GM19240 (cell line): ENCODE data around the gene FBXO7.
"Not testable (repeated sequence)": the region's sequence is repeated elsewhere in the genome, so short reads cannot be mapped to it uniquely, and the experiment has no call there.

Experiments used
- DNase-seq: peaks from one replicate; pipeline ENCODE4 v3.0.0; 2011; ENCODE audit warnings: low spot score; ENCODE audit not compliant: insufficient read length

Gene FBXO7

DNA sequence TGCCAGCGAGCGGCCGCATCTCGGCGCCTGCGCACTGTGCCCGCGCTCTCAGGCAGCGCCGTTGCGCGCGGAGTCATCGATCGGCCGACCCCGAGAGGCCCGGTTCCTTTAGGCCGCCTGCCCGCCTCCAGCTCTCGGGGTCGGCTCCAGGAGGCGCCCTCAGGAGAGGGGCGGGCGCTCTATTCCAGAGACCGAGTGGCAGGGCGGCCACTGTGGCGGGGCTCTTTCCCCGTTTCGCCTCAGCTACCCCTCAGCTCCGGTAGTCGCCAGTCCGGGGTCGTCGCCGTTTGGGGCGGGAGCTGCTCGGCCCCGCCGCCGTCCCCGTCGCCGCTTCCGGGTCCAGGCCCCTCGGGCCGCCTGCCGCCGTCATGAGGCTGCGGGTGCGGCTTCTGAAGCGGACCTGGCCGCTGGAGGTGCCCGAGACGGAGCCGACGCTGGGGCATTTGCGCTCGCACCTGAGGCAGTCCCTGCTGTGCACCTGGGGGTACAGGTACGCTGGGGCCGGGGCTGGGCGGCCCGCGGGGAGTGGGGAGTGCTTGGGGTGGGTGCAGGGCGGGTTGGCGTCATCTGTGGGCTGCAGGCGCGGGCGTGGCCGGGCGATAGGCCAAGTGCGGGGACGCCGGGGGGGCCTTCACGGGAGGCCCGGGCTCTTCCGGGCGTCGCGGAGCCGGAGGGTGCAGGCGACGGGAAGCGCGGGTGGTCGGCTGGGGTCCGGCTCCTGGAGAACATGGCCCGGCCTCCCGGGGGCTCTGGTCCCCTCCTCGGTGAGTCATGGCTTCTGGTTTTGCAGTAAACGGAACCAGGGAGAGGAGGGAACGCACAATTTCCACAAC lies at the start of gene FBXO7:
TSS of gene FBXO7 (plus strand) at position 177 of the 833 bp plus-strand sequence. CDS start at position 369, 192 bp downstream.
- DNase-seq = peak; percentile 60

DNA sequence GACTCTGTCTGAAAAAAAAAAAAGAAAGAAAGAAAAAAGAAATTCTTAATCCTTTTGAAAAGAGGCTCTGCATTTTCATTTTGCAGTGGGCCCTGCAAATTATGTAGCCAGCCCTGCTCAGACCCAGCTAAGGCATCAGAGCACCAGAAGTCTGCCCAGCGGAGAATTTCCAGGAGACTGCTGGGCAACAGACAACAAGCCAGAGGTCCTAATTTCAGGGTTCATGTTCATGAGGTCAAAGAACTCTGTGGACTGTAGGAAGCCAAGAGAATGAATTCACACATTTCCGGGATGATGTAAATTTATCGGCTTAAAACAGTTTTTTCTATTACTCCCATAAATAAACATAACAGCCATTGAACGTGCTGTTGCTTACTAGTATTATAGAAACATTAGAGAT lies 47.7 kb upstream of the FBXO7 start:
- DNase-seq = no peak

DNA sequence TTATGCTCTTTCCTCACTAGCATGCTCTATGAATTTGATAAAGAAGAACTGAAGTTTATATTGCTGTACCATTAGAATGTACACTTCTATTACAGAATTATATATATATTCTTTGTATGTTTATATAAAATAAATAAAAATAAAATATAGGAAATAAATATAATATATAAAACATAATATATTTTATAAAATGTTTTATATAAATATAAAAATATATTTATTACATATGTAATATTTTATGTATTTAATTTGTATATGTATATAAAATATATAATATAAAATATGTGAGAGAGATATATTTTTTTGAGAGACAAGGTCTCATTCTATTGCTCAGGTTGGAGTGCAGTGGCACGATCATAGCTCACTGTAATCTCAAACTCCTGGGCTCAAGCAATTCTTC lies 44.3 kb upstream of the FBXO7 start:
- no peak for DNase-seq

DNA sequence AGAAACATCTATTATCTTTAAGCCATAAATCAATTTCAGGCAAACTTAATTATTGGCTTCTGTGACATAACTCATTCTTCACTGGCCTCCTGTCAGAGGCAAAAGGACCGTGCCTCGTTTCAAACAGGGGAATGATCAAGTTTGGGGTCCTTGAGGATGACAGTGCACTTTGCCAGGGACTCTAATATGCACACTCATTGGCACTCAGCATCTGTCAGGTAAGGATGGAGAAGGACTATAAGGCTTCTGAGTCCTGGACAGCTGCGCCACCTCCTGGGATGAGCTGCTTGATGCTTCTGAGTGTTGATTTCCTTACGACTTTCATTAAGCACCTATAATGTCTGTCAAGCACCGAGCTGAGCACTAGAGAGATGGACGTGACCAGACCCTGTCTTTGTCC lies 30.5 kb upstream of the FBXO7 start:
- no peak for DNase-seq

DNA sequence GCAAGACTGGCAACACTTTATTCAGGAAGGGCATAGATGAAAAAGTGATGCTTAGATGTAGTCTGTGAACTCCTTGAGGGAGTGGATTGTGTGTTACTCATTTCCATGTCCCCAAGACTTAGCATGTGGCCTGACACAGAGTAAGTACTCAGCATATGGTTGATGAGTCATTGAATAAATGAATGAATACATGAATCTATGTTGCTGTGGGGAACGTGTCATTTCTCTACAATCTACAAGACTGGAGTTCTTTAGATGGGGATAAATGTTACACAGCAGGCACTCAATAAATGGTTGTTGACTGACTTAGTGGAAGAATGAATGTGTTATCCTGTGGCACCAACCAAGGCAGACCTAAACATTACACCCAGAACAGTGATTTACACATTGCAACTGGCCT lies 28.3 kb upstream of the FBXO7 start:
- DNase-seq = no peak

DNA sequence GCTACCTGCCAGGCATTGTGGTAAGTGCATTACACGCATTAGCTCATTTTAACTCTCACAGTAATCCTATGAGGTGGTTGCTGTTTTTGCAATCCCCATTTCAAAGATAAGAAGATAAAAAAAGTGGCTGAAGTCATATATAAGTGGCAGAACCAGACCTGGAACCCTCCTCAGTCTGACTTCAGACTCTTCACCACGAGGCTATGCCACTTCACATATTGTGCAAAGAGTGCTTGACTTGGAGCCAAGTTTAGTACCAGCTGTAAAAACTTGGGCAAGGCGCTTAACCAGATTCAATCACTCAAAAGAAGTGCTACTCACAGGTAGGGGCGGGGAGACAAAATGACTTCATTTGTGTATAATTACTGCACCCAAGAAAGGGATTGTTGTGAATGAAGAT lies 25.6 kb upstream of the FBXO7 start:
- no peak for DNase-seq

DNA sequence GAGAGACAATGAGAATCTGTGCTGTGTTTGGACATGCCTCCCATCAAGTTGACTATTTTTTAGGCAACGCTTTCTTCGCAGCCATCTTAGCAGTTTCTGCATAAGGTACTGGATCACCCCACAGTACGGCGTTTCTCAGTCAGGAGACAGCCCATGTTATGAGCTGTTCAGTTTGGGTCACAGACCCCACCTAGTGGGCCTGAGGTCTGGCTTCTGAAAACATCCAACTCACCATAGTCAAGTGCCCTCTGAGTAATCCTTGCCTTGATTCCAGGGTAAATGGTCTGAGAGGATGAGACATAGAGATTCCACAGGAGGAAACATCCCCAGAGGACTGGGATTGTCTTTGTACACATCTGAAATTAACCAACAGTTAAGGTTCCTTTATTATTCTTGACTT lies 17.6 kb upstream of the FBXO7 start:
- no peak for DNase-seq

DNA sequence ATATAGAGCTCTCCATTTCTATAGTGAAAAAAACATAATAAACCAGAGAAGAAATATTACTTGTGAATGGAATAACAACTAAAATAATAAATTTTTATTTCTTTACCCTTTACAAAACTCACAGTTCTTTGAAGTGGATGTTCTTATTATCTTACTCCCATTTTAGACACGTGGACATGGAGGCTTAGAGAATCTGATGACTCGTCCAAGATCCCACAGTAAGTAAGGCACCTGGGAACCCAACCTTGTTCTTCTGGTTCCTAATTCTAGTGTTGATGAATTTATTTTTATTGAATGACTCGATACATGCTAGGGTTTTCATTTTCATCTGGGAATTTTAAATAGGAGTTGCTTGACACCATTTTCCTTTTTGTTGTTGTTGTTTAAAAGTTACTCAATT lies 12.2 kb upstream of the FBXO7 start:
- no peak for DNase-seq

DNA sequence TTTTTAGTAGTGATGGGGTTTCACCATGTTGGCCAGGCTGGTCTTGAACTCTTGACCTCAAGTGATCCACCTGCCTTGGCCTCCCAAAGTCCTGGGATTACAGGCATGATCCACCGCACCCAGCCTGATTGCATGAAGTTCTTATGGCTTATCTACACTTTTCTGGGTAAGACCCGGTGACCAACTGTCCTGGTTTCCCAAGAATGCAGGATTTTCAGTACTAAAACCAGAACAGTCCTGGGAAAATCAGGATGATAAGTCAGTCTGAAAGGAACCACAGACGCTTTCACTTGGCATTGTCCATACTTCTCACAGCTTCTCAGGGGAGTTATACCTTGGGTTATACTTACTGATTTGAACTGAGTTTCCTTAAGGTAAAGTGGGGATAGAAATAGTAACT lies 8.9 kb upstream of the FBXO7 start:
- no peak for DNase-seq

DNA sequence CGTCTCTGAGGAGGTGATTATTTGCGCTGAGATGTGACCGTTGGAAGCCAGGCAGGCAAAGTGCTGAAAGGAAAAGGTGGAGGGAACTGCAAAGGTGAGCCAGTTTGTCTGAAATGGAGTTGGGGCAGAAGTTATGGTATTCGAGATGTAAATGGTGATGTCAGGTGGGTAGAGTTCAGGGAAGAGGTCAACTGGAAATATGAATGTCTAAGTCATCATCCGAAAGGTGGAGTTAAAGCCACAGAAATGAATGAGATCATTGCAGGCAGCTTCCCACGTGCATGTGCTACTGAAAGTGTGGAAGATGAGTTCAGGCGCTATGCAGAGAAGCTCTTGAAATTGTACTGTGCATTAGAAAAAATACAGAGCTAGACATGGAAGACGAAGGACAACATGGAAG lies 8.1 kb upstream of the FBXO7 start:
- DNase-seq = no peak

DNA sequence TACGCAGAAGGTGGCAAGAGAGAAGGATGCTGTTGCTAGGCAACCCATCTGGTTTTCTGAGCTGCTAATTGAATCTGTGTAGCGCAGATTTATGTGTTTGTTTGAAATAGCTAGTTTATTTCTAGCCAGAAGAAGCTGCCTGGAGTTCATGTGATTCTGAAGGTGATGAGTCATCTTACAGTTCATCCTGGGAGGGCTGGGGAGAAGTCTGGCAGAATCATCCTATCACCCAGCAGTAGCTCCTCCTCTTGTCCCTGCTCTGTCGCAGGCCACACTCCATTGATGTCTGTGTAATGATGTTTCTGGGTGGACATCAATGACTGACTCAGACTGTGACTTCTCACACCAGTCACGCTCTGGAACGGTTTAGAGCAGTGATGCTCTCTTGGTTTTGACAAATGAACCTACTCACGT lies 4.8 kb upstream of the FBXO7 start:
- DNase-seq = no peak

DNA sequence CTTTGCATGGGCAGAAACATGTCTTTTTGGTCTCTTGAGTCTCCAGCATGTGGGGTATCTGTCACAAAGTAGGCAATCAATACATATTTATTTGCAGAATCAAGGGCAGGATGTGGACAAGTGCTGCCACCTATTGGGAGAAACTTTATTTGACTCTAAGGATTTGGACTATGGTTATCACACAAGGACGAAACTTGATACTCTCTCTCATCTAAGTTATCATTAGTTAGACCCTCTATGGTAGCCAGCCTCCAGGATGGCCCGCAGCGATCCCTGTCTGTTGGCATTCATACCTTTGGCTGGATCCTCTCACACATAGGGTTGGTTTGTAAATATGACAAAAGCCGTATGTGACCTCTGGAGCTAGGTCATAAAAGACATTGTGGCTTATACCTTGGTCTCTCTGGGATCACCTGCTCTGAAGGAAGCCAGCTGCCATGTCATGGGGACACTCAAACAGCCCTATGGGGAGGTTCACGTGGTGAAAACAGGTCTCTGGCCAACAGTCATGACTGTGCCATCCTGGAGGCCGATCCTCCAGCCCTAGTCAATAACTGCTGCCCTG lies 1.1 kb upstream of the FBXO7 start:
- DNase-seq = no peak

DNA sequence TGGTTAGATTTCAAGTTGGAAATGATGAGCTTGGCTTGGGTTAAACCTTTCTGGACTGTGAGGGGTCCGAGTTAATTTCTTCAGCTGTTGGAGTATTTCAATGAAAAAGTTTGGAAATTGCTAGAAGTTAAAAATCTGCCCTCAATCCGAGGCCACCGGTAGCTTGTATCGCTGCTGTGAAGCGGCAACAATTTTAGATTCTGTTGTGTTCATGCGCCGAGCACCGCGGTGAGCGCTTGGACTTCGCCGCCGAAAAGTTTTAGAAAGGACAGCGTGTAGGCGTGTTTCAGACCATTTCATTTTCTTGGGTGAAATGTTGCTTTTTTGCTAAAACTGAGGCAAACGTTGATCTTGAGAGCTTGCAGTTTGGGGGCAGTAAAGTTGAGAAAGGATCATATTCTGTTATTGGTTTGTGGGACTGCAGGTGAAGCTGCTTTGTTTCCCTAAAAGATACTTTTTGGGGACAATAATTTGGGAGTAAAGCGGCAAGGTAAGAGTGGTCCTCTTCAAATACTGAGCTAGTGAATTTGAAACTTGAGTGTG lies 928 bp downstream of the FBXO7 start:
- DNase-seq = no peak

DNA sequence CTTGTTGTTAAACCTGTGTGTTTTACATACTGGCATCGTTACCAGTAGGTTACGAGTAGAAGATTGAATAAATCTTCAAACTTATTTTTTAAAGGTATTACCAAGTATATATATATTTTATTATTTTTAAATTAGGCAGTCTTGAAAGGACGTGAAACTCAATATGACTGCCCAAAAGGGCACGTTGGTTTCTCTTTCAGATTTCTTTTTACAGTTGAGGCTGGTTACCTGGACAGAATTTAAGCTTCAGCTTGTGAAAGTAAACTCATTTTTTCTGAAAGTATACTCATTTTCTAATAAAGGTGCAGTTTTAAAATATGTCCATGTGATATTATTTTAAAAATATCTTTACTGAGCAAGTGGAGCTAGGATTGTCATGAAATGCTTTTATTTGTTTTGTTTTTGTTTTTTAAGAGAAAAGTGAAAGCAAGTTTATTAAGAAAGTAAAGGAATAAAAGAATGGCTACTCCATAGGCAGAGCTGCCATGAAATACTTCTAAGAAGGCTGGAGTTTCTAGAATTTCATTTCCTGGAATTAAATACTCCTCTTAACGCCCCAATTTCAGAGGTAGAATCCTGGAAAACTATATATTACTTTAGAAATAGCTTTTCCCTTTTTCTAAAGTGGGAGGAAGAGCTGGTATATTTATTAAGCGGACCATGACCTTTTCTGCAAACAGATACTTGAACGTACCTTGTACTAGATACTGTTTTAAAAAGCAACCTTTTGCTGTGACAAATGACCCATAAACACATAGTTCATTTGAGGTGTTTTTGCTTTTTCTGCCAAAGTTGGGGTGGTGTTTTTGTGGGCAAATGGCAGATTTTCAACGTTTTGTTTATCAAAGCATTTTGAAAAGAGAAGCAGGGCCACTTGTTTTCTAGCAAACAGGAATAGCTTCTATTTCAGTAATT lies 1.9 kb downstream of the FBXO7 start:
- no peak for DNase-seq

DNA sequence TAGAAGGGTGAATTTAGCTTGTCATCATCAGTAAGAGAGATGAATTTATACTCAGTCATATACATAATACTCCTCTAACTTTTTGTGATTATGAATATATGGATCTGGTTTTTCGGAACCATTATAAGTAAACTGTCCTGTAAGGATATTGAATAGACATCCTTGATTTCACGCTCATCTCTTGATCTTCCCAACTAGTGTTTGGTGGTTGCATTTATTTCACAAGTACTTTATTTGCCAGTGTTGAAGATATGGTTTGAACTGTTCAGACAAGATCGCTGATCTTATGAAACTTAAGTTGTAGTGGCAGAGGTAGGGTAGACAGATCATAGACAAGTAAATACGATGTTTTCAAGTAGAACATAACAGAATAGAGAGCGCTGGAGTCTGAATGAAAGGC lies 3.0 kb downstream of the FBXO7 start:
- no peak for DNase-seq

DNA sequence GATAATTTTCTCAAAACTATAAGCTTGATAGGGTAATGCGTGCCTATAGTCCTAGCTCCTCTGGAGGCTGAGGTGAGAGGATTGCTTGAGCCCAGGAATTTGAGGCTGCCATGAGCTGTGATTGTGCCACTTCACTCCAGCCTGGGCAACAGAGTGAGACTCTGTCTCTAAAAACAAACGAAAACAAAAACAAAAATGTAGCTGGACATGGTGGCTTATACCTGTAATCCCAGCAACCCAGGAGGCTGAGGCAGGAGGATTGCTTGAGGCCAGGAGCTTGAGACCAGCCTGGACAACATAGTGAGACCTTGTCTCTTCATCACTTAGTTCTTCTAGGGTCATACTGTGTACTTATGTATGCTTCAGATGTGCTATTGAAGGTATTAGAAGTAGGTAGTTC lies 3.9 kb downstream of the FBXO7 start:
- not testable (repeated sequence) for DNase-seq

DNA sequence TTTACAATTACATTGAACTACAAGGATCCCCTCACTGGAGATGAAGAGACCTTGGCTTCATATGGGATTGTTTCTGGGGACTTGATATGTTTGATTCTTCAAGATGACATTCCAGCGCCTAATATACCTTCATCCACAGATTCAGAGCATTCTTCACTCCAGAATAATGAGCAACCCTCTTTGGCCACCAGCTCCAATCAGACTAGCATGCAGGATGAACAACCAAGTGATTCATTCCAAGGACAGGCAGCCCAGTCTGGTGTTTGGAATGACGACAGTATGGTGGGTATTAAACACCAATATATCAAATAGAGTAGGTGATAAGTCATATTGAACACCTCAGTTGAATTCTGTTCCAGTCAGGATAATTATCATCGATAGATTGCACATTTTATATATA lies 4.4 kb downstream of the FBXO7 start:
- no peak for DNase-seq

DNA sequence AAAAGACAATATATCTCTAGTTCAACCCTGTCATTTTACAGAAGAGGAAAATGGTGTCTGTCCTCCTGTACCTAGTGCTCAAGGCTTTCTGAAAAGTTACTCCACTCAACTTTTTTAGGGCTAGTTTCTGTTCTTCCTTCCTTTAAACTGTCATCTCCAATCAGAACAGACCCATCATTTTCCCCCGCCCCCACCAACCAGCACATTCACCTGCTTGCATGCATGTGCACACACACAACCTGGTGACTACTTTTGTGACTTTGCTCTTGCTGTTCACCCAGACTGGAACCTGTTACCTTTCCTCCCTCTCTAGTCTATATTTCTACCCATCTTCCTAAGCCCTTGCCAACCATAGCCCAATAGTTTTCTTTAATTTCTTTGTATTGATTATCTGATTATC lies 5.6 kb downstream of the FBXO7 start:
- no peak for DNase-seq

DNA sequence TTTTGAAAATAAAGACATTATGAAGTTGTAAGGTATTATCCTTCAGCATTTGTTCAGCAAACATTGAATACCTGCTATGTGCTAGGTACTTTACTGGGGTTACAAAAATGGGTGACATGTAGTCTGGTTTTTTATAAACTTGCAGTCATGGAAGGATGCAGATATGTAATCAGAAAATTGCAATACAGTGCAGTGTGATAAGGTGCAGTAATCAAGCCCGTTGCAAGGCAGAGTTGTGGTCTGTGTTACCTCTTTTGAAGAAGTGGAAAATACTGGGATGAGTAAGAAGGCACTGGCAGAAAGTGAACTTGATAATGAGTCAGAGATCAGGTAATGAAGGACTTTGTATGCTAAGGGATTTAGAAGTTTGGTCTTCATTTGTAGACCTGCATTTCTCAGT lies 8.1 kb downstream of the FBXO7 start:
- DNase-seq = no peak

DNA sequence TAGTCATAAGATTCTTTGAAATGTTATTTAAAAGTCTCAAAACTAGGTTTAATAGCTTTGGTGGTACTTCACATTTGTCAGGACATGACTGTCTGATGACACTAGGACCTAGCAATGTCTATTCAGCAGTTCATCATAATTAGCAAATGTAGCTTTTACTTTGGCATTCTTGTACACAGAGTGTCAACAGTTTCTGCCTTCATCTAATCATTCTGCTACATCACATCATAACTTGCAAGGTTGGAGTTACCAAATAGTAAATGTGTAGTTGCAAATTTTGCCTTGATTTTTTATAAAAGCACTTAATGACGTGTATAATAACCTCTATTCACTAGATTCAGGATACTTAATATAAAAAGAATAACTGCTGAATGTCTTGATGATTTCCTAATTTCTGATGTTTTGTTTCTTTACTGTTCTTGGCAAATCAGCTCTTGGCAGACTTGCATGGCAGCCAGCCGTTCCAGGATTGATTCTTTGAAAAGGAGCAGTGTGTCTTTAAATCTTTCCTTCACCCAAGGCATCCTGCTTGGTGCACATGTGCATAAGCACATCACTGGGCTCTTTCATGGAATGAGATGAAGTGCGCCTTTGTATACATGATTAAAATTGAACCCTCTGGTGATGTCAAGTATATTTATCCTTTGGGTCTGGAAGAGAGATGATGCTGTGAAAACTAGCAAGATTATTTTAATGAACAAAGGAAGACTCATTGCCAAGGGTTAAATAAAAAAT lies 12.2 kb downstream of the FBXO7 start:
- no peak for DNase-seq

DNA sequence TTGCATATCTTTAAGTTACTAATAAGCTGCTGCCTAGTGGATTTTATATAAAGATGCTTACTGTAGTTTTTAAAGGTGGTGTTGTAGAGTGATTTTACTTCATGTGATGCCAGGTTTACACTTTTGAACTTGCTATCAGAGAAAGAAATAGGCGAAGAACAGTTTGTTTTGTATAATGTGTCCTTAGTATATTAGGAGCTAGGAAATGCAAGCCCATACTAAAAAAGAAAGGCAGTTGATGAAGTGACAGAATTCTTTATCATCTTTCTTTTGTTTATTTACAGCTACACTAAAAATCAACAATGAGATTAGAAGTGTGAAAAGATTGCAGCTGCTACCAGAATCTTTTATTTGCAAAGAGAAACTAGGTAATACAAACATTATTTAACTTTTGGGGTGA lies 12.8 kb downstream of the FBXO7 start:
- no peak for DNase-seq
